Ishikawa (cell line): Measurements from ENCODE around the gene MDFIC.

Experiments used
- CEBPB ChIP-seq: IDR thresholded peaks from 2 replicates; pipeline ENCODE4 v1.6.1; 2012
- EGR1 ChIP-seq: IDR thresholded peaks from 2 replicates; pipeline ENCODE4 v1.6.1; 2012
- EP300 ChIP-seq: IDR thresholded peaks from 2 replicates; pipeline ENCODE4 v1.6.1; 2012; ENCODE audit warnings: borderline replicate concordance
- FOXM1 ChIP-seq: IDR thresholded peaks from 2 replicates; pipeline ENCODE4 v1.6.1; 2012; ENCODE audit warnings: low read depth, borderline replicate concordance
- MAX ChIP-seq: IDR thresholded peaks from 2 replicates; pipeline ENCODE4 v1.6.1; 2012
- REST ChIP-seq: IDR thresholded peaks from 2 replicates; pipeline ENCODE4 v1.6.1; 2012; ENCODE audit warnings: low read depth, mild to moderate bottlenecking
- TAF1 ChIP-seq: IDR thresholded peaks from 2 replicates; pipeline ENCODE4 v1.6.1; 2012; ENCODE audit warnings: low read depth, mild to moderate bottlenecking
- YY1 ChIP-seq: IDR thresholded peaks from 2 replicates; pipeline ENCODE4 v1.6.1; 2012; ENCODE audit warnings: low read depth

- no peak for TF ChIP-seq EP300
- no peak for TF ChIP-seq EGR1
- no peak for TF ChIP-seq CEBPB
- no peak for TF ChIP-seq YY1
- no peak for TF ChIP-seq FOXM1
- no peak for TF ChIP-seq TAF1
- no peak for TF ChIP-seq REST
- TF ChIP-seq MAX = no peak
These were observed 18.3 kb downstream of the MDFIC start for GRCh38 chr7:114940220-114940619.
